MV-4-11 (cell line): ENCODE data around the gene PIEZO1.
"Not testable (repeated sequence)": the region's sequence is repeated elsewhere in the genome, so short reads cannot be mapped to it uniquely, and the experiment has no call there.

Experiments
- DNase-seq: peaks from one replicate; lab custom pipeline; 2025; lab: John Stamatoyannopoulos, UW

The PIEZO1 gene

DNA sequence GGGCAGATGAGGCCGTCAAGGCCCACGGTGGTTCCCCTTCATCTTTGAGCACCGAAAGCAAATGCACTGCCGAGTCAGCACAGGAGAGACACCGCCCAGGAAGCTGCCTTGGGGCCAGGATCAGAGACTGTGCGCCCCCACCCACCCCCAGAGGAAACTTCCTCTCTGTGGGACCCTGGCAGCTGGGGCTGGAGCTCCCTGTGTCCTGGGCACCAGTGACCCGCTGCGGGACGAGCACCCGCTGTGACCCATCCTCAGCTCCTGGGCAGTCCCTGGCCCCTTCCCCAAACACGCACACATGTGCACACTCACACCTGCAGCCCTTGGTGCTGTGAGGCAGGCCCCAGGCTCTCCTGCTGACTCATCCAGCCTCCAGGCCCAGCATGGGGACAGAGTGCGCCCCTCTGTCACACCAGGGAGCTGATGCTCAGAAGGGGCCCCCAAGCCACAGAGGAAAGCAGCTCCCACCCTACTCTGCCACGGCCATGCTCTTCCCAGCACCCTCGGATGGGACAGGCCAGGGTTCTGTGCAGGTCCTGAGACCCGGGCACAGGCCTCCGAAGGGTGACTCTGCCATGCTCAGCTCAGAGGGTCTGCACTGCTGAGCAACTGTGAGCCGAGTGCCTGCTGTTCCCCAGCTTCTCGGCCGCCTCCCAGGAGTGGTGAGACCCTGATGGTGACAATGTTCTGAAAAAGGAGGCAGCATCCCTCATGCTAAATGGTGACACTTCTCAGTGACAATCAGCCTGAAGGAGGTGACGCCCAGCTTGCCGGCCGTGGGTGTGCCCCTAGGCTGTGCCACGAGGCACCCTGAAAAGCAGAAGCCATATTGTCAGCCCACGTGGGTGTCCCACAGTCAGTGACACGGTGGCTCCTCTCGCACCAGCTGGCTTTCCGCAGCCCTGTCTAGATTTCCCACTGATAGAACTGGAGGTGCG, 3.6 kb downstream of the PIEZO1 start:
- peak; percentile 60 for DNase-seq

DNA sequence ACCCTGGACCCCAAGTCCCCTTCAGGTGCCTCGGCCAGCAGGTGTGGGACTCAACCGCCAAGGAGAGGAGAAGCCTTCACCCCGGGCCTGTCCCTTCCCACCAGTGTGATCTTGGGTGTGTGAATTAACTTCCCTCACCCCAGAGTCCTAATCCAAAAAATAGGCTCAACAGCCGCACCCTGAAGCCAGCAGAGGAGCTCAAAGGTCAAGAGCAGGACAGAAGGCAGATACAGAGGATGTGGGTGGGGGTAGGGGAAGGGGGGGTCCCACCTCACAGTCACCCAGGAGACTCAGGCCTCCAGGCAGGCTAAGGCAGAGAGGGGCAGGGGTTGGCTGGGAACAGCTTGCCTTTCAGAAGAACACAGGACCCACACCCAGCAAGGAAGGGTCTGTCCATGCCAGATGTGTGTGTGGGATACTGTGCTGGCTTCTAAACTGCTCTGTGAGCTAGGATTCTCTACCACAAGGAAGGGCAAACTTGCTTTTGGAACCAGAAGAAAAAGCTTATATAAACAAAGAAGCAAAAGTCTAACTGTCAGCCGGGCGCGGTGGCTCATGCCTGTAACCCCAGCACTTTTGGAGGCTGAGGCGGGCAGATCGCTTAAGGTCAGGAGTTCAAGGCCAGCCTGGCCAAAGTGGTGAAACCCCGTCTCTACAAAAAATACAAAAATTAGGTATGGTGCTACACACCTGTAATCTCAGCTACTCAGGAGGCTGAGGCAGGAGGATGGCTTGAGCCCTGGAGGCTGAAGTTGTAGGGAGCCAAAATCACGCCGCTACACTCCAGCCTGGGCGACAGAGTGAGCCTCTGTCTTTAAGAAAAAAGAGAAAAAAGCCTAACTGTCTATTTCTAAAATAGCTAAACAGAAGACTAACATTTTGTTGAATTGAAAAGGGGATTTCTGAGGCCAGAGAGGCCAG, 4.6 kb downstream of the PIEZO1 start:
- DNase-seq: no peak

- DNase-seq: no peak
Measured at GRCh38 chr16:88779406-88780141, 5.4 kb downstream of the PIEZO1 start.

GRCh38 chr16:88778541-88779065, 6.4 kb downstream of the PIEZO1 start:
- DNase-seq: no peak

- peak; percentile 23 for DNase-seq
Measured at GRCh38 chr16:88778271-88778525, 6.8 kb downstream of the PIEZO1 start.

DNA sequence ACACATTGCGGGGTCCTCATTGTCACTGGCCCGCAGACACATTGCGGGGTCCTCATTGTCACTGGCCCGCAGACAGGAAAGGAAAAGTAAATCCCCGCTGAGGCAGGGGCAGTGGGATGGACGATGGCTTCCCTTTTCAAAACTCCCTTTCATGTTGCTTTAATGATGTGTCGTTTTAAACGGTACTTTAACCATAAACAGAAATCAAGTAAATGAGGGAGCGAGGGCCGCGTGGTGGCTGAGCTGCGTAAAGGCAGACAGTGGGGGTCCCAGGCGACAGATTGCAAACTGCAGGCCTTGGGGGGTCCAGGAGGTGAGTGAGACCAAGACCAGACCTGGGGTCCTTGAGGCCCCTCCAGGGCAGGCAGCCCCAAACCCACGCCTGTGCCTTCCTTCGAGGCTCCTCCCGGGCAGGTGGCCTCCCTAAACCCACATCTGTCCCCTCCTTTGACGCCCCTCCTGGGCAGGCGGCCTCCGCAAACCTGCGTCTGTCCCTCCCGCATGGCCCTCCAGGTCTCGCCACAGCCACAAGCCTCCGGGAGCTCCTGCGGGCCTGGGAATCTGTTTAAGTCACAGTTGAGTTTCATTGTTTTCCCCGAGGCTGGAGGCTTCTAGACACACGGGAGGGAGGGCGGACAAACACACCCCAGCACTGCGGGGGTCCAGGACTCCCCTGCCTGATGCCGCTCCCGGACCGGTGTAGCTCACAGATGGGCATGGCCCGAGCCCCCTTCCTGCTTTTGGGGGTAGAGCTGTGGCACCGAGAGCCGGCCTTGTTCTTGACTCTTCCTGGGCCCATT, 7.3 kb downstream of the PIEZO1 start:
- DNase-seq: no peak

GRCh38 chr16:88775825-88776224, 9.2 kb downstream of the PIEZO1 start:
- DNase-seq: no peak

DNA sequence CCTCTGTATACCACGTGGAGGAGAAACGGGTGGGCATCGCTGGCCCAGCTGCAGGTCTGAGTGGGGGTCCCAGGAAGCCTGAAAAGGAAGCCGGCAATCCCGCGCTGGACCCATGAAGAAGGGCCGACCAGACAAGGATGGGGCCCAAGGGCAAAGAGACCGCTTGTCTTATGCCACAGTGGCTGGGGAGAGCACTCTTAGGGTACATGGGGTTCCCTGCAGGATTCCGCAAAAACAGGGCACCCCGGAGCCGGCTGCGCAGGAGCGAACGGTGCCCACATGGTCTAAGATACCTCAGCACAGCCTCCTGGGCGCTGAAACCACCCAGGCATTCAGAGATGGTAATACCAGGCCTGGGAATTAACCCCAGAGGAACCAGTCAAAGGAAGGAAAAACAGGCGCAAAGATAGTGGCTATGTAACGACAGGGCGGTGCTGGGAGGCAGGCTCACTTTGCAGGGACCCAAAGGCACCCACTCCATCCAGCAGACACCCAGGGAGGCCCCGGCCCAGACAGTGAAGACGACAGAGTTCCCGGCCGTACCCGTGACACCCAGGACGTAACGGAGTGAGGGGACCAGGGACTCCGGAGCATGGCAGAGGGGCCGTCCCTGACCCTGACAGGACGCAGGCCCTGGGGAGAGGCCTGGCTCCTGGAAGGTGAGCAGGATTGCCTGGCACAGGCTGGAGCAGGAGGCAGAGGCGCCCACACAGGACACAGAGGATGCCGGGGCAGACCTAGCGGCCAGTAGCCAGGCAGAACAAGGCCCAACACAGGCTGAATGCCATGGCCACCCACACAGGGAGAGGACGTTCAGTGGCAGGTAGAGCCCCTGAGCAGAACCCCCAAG, 10.3 kb downstream of the PIEZO1 start:
- no peak for DNase-seq

DNA sequence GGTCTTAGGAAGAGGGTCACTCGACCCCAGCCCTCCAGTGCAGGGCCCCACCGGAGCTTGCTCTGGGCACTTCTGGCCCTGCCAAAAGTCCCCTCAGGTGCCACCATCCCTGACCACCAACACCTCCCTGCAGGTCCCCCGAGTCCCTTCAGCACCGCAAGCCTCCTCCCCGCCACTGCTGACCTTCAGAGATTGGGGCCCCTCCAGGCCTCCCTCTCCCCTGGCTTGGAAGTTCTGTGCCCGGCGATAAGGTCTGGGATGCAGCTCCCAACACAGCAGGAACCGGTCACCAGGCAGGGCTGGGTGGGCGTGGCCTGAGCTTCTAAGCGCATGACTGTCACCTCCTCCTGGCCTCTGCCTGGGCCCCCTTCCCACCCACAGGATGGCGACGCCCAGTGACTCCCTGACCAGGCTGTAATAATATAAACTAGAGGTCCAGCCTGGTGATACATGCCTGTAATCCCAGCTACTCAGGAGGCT, 11.2 kb downstream of the PIEZO1 start:
- peak; percentile 25 for DNase-seq

- no peak for DNase-seq
Measured at GRCh38 chr16:88772871-88773811, 11.9 kb downstream of the PIEZO1 start.

- not testable (repeated sequence) for DNase-seq
Measured at GRCh38 chr16:88771781-88772180, 13.2 kb downstream of the PIEZO1 start.

- DNase-seq: no peak
Measured at GRCh38 chr16:88771294-88771772, 13.7 kb downstream of the PIEZO1 start.

- peak; percentile 87 for DNase-seq
Measured at GRCh38 chr16:88770461-88771293, 14.3 kb downstream of the PIEZO1 start.

- DNase-seq: peak; percentile 26
Measured at GRCh38 chr16:88769617-88770460, 15.2 kb downstream of the PIEZO1 start.

DNA sequence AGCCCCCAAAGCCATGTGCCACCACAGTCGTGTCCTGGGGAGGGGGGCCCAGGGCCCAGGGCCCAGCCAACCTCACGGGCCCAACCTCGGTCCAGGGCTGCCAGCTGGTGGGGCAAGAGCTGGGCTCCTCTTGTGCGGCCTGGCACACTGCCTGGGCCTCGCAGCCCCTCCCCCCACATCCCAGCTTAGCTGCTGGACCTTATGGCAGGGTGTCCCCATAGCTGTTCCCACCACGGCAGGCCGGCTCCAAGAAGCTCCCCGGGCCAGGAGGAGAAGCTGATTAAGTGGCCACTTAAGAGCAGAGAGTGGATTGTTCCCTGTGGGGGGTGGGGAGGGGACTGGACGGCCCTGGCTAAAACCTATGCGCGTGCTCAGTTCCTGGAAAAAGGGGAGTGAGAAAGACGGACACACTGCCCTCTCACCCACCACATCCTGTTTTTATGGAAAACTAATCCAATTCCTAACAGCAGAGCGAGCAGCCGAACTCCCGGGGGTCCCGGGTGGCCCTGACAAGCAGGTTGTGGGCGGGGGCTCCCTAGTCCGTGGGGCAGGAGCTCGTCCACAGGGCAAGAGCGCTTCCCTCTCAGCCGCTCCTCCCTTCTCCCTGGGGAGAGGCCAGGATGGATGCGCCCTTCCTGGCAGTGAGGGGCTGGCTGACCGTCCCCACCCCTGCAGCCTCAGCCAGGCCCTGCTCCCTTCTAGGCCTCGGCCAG, 16.8 kb downstream of the PIEZO1 start:
- no peak for DNase-seq

DNA sequence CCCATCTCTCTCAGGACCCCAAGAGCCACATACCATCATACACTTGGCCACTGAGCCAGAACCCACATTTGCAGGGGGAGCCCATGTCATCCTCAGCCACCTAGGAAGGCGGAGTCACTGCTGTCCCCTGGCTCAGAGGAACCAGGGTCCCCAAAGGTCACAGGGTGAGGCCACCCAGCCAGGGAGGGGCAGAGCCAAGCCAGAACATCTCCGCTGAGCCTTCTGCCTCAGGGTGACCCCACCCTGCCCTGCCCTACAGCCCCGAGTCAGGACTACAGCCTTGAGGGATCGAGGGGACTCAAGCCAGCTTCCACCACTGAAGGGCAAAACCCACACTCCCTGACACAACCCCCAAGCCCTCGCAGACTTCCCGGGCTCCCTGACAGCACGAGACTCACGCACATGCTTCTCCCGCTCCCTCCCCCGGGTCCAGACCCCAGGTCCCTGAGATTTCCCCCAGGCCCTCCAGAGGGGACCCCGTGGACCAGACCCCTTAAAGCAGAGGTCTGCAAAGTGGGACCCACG, 17.4 kb downstream of the PIEZO1 start:
- no peak for DNase-seq
